Coronary artery (tissue), 2 donors: Measurements from ENCODE around the gene APH1B.

Experiments
- DNase-seq: peaks from one replicate; pipeline ENCODE4 v3.0.0-alpha.2; 2017; ENCODE audit warnings: low spot score
- H3K27ac ChIP-seq, 2 donors: fragments of 200-600 bp; sonication (generic); one replicate each; pipeline ENCODE4 v1.5.1; 2016 to 2019
- H3K4me3 ChIP-seq: fragments of 200-600 bp; sonication (generic); 2 replicates; pipeline ENCODE4 v1.5.1; 2016; ENCODE audit warnings: mild to moderate bottlenecking, moderate library complexity
- TF ChIP-seq, protein P1 (sequence below): fragments of 200-600 bp; sonication (generic); IDR thresholded peaks from one replicate; pipeline ENCODE4 v1.5.1; 2019; ENCODE audit warnings: antibody characterized with exemption

The APH1B gene

DNA sequence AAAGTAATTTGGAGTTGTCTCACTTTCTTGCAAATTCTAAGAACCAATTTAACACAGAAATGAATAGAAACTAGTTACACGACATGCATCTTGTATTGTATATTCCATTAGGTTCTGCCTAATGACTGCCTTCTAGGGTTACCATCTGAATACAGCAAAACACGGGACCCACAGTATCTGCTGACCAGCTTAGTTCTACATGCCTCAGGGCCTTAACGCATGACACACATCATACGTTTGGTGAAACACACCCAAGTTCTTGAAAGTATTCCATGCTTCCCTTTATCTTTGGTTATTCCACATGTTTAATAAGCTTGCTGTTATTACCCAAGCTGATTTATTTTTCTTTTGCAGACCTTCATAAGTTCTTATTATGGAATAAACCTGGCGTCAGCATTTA lies 27.9 kb downstream of the APH1B start:
- no peak for DNase-seq
- TF ChIP-seq, protein P1, sequence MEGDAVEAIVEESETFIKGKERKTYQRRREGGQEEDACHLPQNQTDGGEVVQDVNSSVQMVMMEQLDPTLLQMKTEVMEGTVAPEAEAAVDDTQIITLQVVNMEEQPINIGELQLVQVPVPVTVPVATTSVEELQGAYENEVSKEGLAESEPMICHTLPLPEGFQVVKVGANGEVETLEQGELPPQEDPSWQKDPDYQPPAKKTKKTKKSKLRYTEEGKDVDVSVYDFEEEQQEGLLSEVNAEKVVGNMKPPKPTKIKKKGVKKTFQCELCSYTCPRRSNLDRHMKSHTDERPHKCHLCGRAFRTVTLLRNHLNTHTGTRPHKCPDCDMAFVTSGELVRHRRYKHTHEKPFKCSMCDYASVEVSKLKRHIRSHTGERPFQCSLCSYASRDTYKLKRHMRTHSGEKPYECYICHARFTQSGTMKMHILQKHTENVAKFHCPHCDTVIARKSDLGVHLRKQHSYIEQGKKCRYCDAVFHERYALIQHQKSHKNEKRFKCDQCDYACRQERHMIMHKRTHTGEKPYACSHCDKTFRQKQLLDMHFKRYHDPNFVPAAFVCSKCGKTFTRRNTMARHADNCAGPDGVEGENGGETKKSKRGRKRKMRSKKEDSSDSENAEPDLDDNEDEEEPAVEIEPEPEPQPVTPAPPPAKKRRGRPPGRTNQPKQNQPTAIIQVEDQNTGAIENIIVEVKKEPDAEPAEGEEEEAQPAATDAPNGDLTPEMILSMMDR, result no peak
- Histone ChIP-seq H3K4me3 (no peak overlapping the region), H3K27ac (no peak overlapping the region)

DNA sequence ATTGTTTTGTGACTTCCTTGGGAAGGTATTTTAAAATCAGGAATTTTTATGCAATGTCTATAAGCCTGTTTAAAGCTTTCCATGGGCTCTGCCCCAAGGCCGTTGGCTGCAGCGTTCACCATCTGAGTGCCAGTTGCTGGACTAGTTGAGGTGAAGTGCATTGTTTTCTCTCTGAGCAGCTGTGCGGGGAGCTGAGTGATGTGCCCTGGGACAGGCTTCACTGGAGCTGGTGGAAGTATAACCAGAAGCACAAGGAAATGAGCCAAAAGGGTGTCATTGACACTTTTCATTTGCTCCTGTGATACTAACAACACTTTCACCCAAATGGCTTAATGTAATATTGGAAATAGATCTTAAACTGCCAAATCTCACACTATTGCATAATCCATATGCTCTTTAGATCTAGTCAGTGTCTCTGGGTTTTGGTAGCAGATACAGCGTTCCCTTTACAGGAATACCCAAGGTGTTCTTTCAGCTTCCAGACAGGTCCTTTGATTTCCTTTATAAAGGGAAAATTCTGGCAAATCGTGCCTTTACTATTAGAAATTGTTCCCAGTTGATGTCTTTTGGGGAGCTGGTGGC lies 29.2 kb downstream of the APH1B start:
- Histone ChIP-seq H3K4me3 (no peak overlapping the region), H3K27ac (no peak overlapping the region)
- no peak for DNase-seq
- TF ChIP-seq, protein P1, result no peak

DNA sequence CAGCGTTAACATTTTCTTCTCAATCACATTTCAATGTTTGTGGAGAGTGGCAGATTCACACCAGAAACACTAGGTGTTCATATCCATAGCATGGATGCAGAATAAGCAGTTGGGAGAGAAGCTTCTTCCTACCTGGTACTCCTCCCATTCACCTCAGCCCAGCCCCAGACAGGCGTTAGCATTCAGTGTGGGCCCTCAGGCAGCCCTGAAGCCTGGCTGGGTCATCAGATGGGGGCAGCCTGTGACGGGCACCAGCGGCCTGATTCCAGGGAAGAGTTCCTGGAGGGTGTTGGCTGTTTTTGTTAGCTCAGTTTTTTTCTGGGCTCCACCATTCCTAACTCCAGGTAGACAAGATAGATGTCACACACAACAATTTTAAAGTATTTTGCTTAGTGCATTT lies 31.1 kb downstream of the APH1B start:
- no peak overlapping the region for H3K27ac ChIP-seq
- no peak for DNase-seq
- H3K4me3 ChIP-seq, result no peak overlapping the region
- TF ChIP-seq, protein P1, result no peak

DNA sequence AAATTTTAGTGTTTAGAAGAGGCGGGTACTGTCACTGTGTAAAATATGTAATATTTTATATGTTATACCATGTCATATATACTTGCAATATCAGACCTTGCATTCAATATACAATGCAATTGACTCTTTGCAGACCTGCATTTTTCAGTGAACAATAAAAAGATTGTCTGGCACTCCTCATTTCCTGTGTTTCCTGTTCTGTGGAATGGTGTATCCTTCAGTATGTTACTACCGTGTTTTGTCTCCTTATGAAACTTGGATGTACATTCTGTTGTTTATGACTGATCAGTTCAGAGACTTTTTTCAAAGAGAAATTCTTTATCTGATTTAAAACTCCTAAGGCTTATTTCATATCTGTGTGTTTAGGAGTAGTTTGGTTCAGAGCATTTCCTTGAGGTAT lies 31.5 kb downstream of the APH1B start:
- Histone ChIP-seq H3K4me3 (no peak overlapping the region), H3K27ac (no peak overlapping the region)
- TF ChIP-seq, protein P1, result no peak
- DNase-seq, result no peak

DNA sequence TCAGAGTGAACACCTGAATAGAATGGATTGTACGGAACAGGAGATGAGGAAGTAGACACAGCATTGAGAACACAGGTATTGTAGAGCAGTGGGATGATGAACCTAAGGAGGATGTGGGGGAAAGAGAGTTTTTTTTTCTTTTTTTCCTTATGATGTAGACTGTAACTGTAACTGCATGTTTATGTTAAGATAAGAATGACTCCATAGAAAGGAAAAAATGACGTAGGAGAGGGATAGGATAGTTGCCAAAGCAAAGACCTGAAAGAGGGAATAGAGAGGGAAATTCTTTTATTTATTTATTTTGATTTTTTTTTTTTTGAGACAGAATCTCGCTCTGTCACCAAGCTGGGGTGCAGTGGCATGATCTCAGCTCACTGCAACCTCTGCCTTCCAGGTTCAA lies 33.2 kb downstream of the APH1B start:
- H3K4me3 ChIP-seq, result no peak overlapping the region
- no peak for DNase-seq
- TF ChIP-seq, protein P1, result no peak
- H3K27ac ChIP-seq, result no peak overlapping the region

DNA sequence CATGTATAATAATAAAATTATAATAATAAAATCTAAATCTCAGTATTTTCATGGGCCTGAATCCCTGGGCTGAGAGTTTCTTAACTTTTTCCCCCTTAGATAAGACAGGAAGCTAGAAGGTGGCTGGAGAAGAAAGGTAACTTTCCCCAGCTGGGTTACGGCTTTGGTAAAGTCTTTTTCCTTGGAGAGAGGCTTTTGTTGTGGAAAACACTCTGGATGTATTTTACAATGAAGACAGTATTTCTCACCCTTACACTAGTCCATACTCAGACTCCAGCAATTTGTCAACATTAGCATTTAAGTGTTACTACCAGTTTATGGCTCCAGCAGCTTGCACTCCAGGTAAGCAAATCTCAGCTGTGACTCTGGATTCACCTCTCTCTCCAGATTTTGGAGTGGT lies 34.9 kb downstream of the APH1B start:
- no peak overlapping the region for H3K4me3 ChIP-seq
- TF ChIP-seq, protein P1, result no peak
- no peak overlapping the region for H3K27ac ChIP-seq

DNA sequence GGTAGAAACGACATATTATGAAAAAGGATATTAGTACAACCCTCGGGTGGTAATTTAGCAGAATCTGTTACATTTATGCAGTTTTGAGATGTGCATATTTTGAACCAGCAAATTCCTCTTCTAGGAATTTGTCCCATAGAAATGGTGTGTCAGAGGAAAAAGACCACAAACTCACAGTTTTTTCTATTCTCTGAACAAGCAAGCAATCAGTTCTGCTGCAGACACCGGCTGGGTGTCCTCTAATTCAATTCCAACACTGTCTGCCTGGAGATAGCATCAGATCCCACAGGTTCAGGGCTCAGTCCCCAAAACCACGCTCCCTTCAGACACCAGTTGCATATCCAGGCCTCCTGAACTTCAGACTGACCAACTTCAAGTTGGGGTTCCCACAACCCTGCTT lies 36.4 kb downstream of the APH1B start:
- TF ChIP-seq, protein P1, result no peak
- no peak overlapping the region for H3K27ac ChIP-seq
- no peak for DNase-seq
- no peak overlapping the region for H3K4me3 ChIP-seq

More for the DNA sequence above, 34.9 kb downstream of the APH1B start:
- no peak for DNase-seq
